Effector CD4-positive, alpha-beta T cell (primary cell): Measurements from ENCODE around the gene RAD9A.
A peak's percentile ranks its signal among the peaks of the same experiment; 100 is the strongest.

Experiments used
- DNase-seq: peaks from one replicate; pipeline ENCODE4 v3.0.0-alpha.2; 2020

Gene RAD9A

GRCh38 chr11:67357831-67358670 lies 33.7 kb upstream of the RAD9A start:
- DNase-seq: no peak

- DNase-seq: no peak
Observed at GRCh38 chr11:67364169-67364568, 27.6 kb upstream of the RAD9A start.

GRCh38 chr11:67364783-67365722 lies 26.7 kb upstream of the RAD9A start:
- no peak for DNase-seq

GRCh38 chr11:67365736-67366444 lies 25.9 kb upstream of the RAD9A start:
- DNase-seq: no peak

GRCh38 chr11:67366546-67366945 lies 25.2 kb upstream of the RAD9A start:
- no peak for DNase-seq

GRCh38 chr11:67366961-67367760 lies 24.6 kb upstream of the RAD9A start:
- no peak for DNase-seq

GRCh38 chr11:67367761-67368227 lies 24.0 kb upstream of the RAD9A start:
- no peak for DNase-seq

GRCh38 chr11:67368621-67369020 lies 23.2 kb upstream of the RAD9A start:
- DNase-seq: no peak

- DNase-seq: no peak
Observed at GRCh38 chr11:67369275-67369674, 22.5 kb upstream of the RAD9A start.

GRCh38 chr11:67369801-67370284 lies 21.9 kb upstream of the RAD9A start:
- no peak for DNase-seq

GRCh38 chr11:67370351-67371076 lies 21.3 kb upstream of the RAD9A start:
- DNase-seq: no peak

GRCh38 chr11:67371189-67371910 lies 20.4 kb upstream of the RAD9A start:
- peak; percentile 28 for DNase-seq

GRCh38 chr11:67371911-67372320 lies 19.9 kb upstream of the RAD9A start:
- DNase-seq: no peak

GRCh38 chr11:67372321-67372992 lies 19.3 kb upstream of the RAD9A start:
- DNase-seq: no peak

GRCh38 chr11:67372993-67373647 lies 18.7 kb upstream of the RAD9A start, which contains the start of gene CLCF1:
Gene CLCF1, minus strand, starts transcription at chr11:67373598. Its CDS starts 59 bp downstream, at chr11:67373539.
- no peak for DNase-seq

- DNase-seq: peak; percentile 79
Observed at GRCh38 chr11:67373648-67374570, 17.9 kb upstream of the RAD9A start.

GRCh38 chr11:67374571-67375281 lies 17.1 kb upstream of the RAD9A start:
- DNase-seq: no peak
